H1 (cell line): ENCODE data around the gene GSG1L. TPM values are rescaled to one million over a fixed set of nuclear protein-coding genes. Genes with fewer than 3 reads are reported as not detected.

Experiments used
- CTCF ChIA-PET: fragments of 300-600 bp; sonication (Branson Sonifier 250); formaldehyde crosslinking; loops from one replicate; lab custom pipeline; 2021; ENCODE audit not compliant: partially characterized antibody; lab: Charles Lee
- POLR2A ChIA-PET: fragments of 300-600 bp; sonication (Branson Sonifier 250); formaldehyde crosslinking; loops from one replicate; lab custom pipeline; 2021; ENCODE audit warnings: inconsistent platforms; ENCODE audit not compliant: partially characterized antibody; lab: Charles Lee
- DNase-seq, 2 experiments: peaks; one replicate each; pipeline versions ENCODE4 v3.0.0 to v3.0.0-alpha.2; 2010 to 2022; ENCODE audit warnings: low spot score in 2 of 2, low read depth in 1 of 2, mixed read lengths in 1 of 2
- FAIRE-seq: peaks from 2 replicates; lab custom pipeline; 2011; peaks lifted over from hg19 to GRCh38; lab: Jason Lieb, UNC
- H2AFZ ChIP-seq: 2 replicates; pipeline ENCODE4 v1.8.1; 2012; ENCODE audit warnings: low read length, inconsistent platforms
- H2AK5ac ChIP-seq: 2 replicates; pipeline ENCODE4 v1.6.1; 2013; ENCODE audit warnings: low read depth, low read length
- H2BK120ac ChIP-seq: replicated peaks from 2 replicates; pipeline ENCODE3; 2013; ENCODE audit warnings: low read depth, low read length, inconsistent platforms
- H2BK12ac ChIP-seq: 2 replicates; pipeline ENCODE4 v1.6.1; 2013; ENCODE audit warnings: low read depth, low read length
- H2BK15ac ChIP-seq: 2 replicates; pipeline ENCODE4 v1.6.1; 2013; ENCODE audit warnings: low read length
- H2BK20ac ChIP-seq: 2 replicates; pipeline ENCODE4 v1.6.1; 2013; ENCODE audit warnings: low read length
- H2BK5ac ChIP-seq: 2 replicates; pipeline ENCODE4 v1.6.1; 2013; ENCODE audit warnings: low read depth, low read length
- H3K14ac ChIP-seq: 2 replicates; pipeline ENCODE4 v1.6.1; 2013; ENCODE audit warnings: inconsistent platforms; ENCODE audit not compliant: insufficient read length
- H3K18ac ChIP-seq: 2 replicates; pipeline ENCODE4 v1.6.1; 2013; ENCODE audit warnings: low read length; ENCODE audit errors: extremely low read depth
- H3K23ac ChIP-seq: 2 replicates; pipeline ENCODE4 v1.6.1; 2013; ENCODE audit warnings: inconsistent platforms; ENCODE audit not compliant: insufficient read length
- H3K23me2 ChIP-seq: 2 replicates; pipeline ENCODE4 v1.6.1; 2013; ENCODE audit warnings: low read depth, low read length
- H3K27ac ChIP-seq: 2 replicates; pipeline ENCODE4 v1.6.1; 2011; ENCODE audit warnings: low read depth, low read length, inconsistent platforms
- H3K27me3 ChIP-seq, 4 experiments: replicated peaks in 1 of 4; 1 replicate in 1 of 4; 2 replicates in 3 of 4; pipeline versions ENCODE4 v1.6.1 to v1.8.1; 2011 to 2013; ENCODE audit warnings: low read length in 3 of 4, mild to moderate bottlenecking in 3 of 4, inconsistent platforms in 2 of 4, mixed read lengths in 2 of 4, moderate library complexity in 1 of 4; ENCODE audit not compliant: control insufficient read depth in 3 of 4, insufficient read depth in 3 of 4; ENCODE audit errors: extremely low read depth in 1 of 4
- H3K36me3 ChIP-seq, 4 experiments: 2 replicates each; pipeline versions ENCODE4 v1.6.1 to v1.8.1; 2011 to 2013; ENCODE audit warnings: mild to moderate bottlenecking in 4 of 4, low read length in 3 of 4, moderate library complexity in 2 of 4, control low read depth in 1 of 4, inconsistent platforms in 1 of 4; ENCODE audit not compliant: insufficient read depth in 4 of 4, control insufficient read depth in 2 of 4
- H3K4ac ChIP-seq: replicated peaks from 2 replicates; pipeline ENCODE3; 2013; ENCODE audit warnings: low read length, low read depth, mixed read lengths, inconsistent platforms; ENCODE audit not compliant: insufficient read length
- H3K4me1 ChIP-seq, 4 experiments: replicated peaks in 1 of 4; 1 replicate in 1 of 4; 2 replicates in 3 of 4; pipeline versions ENCODE4 v1.6.1 to v1.8.1; 2011 to 2013; ENCODE audit warnings: low read length in 3 of 4, inconsistent platforms in 2 of 4, mixed read lengths in 1 of 4; ENCODE audit not compliant: insufficient read depth in 4 of 4, control insufficient read depth in 3 of 4
- H3K4me2 ChIP-seq, 2 experiments: 2 replicates each; pipeline versions ENCODE4 v1.6.1 to v1.8.1; 2011 to 2013; ENCODE audit warnings: low read depth in 2 of 2, low read length in 2 of 2, control low read depth in 1 of 2, inconsistent platforms in 1 of 2, mild to moderate bottlenecking in 1 of 2; ENCODE audit not compliant: insufficient read depth in 1 of 2
- H3K4me3 ChIP-seq, 4 experiments: fragments of 200-600, 300-600 bp in 1 of 4; sonication (generic), shearing (Covaris generic), sonication (Bioruptor Twin) in 1 of 4; 2 replicates each; pipeline versions ENCODE4 v1.5.1 to v1.8.1; 2011 to 2016; ENCODE audit warnings: low read length in 4 of 4, low read depth in 3 of 4, control low read depth in 2 of 4, inconsistent platforms in 2 of 4, mild to moderate bottlenecking in 2 of 4, mixed read lengths in 1 of 4, moderate library complexity in 1 of 4; ENCODE audit not compliant: insufficient read depth in 2 of 4; ENCODE audit errors: extremely low read depth in 1 of 4
- H3K56ac ChIP-seq: replicated peaks from 2 replicates; pipeline ENCODE3; 2013; ENCODE audit warnings: low read depth, mild to moderate bottlenecking, mixed read lengths, low read length, inconsistent platforms; ENCODE audit not compliant: insufficient read length
- H3K79me1 ChIP-seq: 2 replicates; pipeline ENCODE4 v1.6.1; 2013; ENCODE audit warnings: low read depth, low read length, control low read depth
- H3K79me2 ChIP-seq, 2 experiments: 2 replicates each; pipeline versions ENCODE4 v1.6.1 to v1.8.1; 2012 to 2013; ENCODE audit warnings: low read length in 2 of 2, mild to moderate bottlenecking in 2 of 2, inconsistent platforms in 1 of 2; ENCODE audit not compliant: insufficient read depth in 2 of 2, control insufficient read depth in 1 of 2
- H3K9ac ChIP-seq, 4 experiments: replicated peaks in 1 of 4; 1 replicate in 1 of 4; 2 replicates in 3 of 4; pipeline versions ENCODE4 v1.6.1 to v1.8.1; 2011 to 2013; ENCODE audit warnings: low read depth in 3 of 4, low read length in 3 of 4, control low read depth in 2 of 4, mild to moderate bottlenecking in 2 of 4, moderate library complexity in 2 of 4, inconsistent platforms in 1 of 4; ENCODE audit errors: extremely low read depth in 1 of 4
- H3K9me3 ChIP-seq, 2 experiments: 2 replicates each; pipeline versions ENCODE4 v1.6.1 to v1.8.1; 2012 to 2013; ENCODE audit warnings: mild to moderate bottlenecking in 2 of 2, moderate library complexity in 2 of 2, control low read depth in 1 of 2, inconsistent platforms in 1 of 2, low read depth in 1 of 2, low read length in 1 of 2, mixed read lengths in 1 of 2; ENCODE audit not compliant: insufficient read depth in 2 of 2
- H4K20me1 ChIP-seq, 2 experiments: replicated peaks in 1 of 2; 2 replicates each; pipeline versions ENCODE3 to v1.8.1; 2011 to 2013; ENCODE audit warnings: inconsistent platforms in 2 of 2, low read length in 2 of 2, mild to moderate bottlenecking in 1 of 2; ENCODE audit not compliant: insufficient read depth in 2 of 2, control insufficient read depth in 1 of 2
- H4K5ac ChIP-seq: 2 replicates; pipeline ENCODE4 v1.6.1; 2013; ENCODE audit warnings: low read length, low read depth, mixed read lengths, inconsistent platforms; ENCODE audit not compliant: insufficient read length
- H4K8ac ChIP-seq: 2 replicates; pipeline ENCODE4 v1.8.0; 2013; ENCODE audit warnings: mild to moderate bottlenecking, moderate library complexity, low read length, inconsistent platforms; ENCODE audit not compliant: insufficient read depth; ENCODE audit errors: extremely low read depth
- H4K91ac ChIP-seq: replicated peaks from 2 replicates; pipeline ENCODE3; 2013; ENCODE audit warnings: low read length, mixed read lengths, inconsistent platforms; ENCODE audit not compliant: insufficient read length
- BCL11A ChIP-seq, 2 experiments: IDR thresholded peaks; one replicate each; pipeline ENCODE4 v1.6.1; 2011; ENCODE audit warnings: low read depth in 2 of 2, low read length in 2 of 2, mild to moderate bottlenecking in 2 of 2
- HDAC6 ChIP-seq: IDR thresholded peaks from one replicate; pipeline ENCODE4 v1.7.1; 2012; ENCODE audit warnings: low read depth, mild to moderate bottlenecking, inconsistent platforms, low read length, moderate library complexity
- JUN ChIP-seq: IDR thresholded peaks from 2 replicates; pipeline ENCODE4 v1.6.1; 2011; ENCODE audit warnings: low read depth, mild to moderate bottlenecking, improper control_type of control experiment, low read length
- KDM4A ChIP-seq: IDR thresholded peaks from one replicate; pipeline ENCODE4 v1.7.1; 2012; ENCODE audit warnings: low read depth, mild to moderate bottlenecking, moderate library complexity, low read length, inconsistent platforms; ENCODE audit not compliant: severe bottlenecking
- RFX5 ChIP-seq: IDR thresholded peaks from 2 replicates; pipeline ENCODE4 v1.6.1; 2011; ENCODE audit warnings: low read depth, low read length, improper control_type of control experiment, borderline replicate concordance
- SRF ChIP-seq: IDR thresholded peaks from 2 replicates; pipeline ENCODE4 v1.6.1; 2011; ENCODE audit warnings: mild to moderate bottlenecking, low read depth, low read length, moderate library complexity
- SUZ12 ChIP-seq: fragments of 200-600 bp; sonication (generic); IDR thresholded peaks from 2 replicates; pipeline ENCODE4 v1.6.1; 2012; ENCODE audit warnings: mild to moderate bottlenecking, inconsistent platforms, low read length, moderate library complexity, mixed read lengths
- TBP ChIP-seq: IDR thresholded peaks from 2 replicates; pipeline ENCODE4 v1.6.1; 2011; ENCODE audit warnings: low read depth, low read length, improper control_type of control experiment
- WGBS, 2 experiments: shearing (Covaris generic) in 1 of 2; methylation state at CpG; one replicate each; pipeline versions ENCODE4 v1.1.6 to v1.1.7; 2013 to 2015; ENCODE audit warnings: low lambda C conversion rate in 2 of 2, mixed read lengths in 2 of 2, inconsistent platforms in 1 of 2, low coverage in 1 of 2, missing lambda C conversion rate in 1 of 2; ENCODE audit not compliant: insufficient replicate concordance in 2 of 2, insufficient coverage in 1 of 2, insufficient read length in 1 of 2; ENCODE audit errors: extremely low coverage in 1 of 2, missing lambda C conversion rate in 1 of 2; 5-methylcytosine and 5-hydroxymethylcytosine counted together
- polyA plus RNA-seq, 7 experiments: library from polyadenylated mRNA; depleted of rRNA in 3 of 7; stranded (reverse) in 5 of 7; unstranded in 2 of 7; fragments of >200 nt in 5 of 7; fragments of 200-250 nt in 2 of 7; gene quantifications; 1 replicate in 5 of 7; 2 replicates in 1 of 7; 4 replicates in 1 of 7; pipeline versions ENCODE4 v1.2.1 to v1.2.3, GENCODE V29; 2011 to 2013; ENCODE audit warnings: missing spikeins in 2 of 7, mixed read lengths in 2 of 7
- total RNA-seq: library from RNA; stranded (reverse); fragmentation: NEBNext Ultra II Directional; extraction: Animal tissue kit (Norgen Biotek cat#: 25700); gene quantifications from 2 replicates; pipeline ENCODE4 v1.2.1, GENCODE V29; 2021

Gene GSG1L
- total and polyA plus RNA-seq, 2 of the 8 experiments (the other 6 are each of a cell fraction or from before 2014, with no cell fraction given) = 0.71 to 1.1 TPM

- peaks cover 1% of the 10 kb centered on the region in 2 experiments; a peak in 2 of 4 replicates for H3K9me3 ChIP-seq
- no peak overlapping the region for H3K9ac ChIP-seq
- H3K23me2 ChIP-seq = peaks cover 7% of the 10 kb centered on the region; the same call in 1 of the 2 replicates
- H3K4me1 ChIP-seq = no peaks in the 10 kb centered on the region; a peak in 1 of 7 replicates
- no peak overlapping the region for H2AK5ac ChIP-seq
- ChIA-PET POLR2A (interaction anchor here (1.0 kb wide), 1 partner anchor 14 kb away, joined by 3 read pairs; no protein-coding TSS in a partner anchor), CTCF (interaction anchor here (0.7 to 1.7 kb wide), 5 partner anchors 16 to 132 kb away, joined by 3 to 4 read pairs (median 3); no protein-coding TSS in a partner anchor)
- no peaks in the 10 kb centered on the region for H3K36me3 ChIP-seq
- H4K8ac ChIP-seq = no peak overlapping the region
- H4K20me1 ChIP-seq = peaks cover 0 to 3% of the 10 kb centered on the region in 2 experiments
- no peak for DNase-seq
- H3K27me3 ChIP-seq = no peaks in the 10 kb centered on the region
- H3K56ac ChIP-seq = no peak overlapping the region
- H2BK15ac ChIP-seq = no peak overlapping the region
- H3K18ac ChIP-seq = no peak overlapping the region
- FAIRE-seq = no peak
- H3K4me2 ChIP-seq = no peak overlapping the region
- H3K14ac ChIP-seq = no peak overlapping the region
- H2AFZ ChIP-seq = no peak overlapping the region
- no peak overlapping the region for H3K23ac ChIP-seq
- no peak overlapping the region; the same call in 1 of the 2 replicates for H2BK12ac ChIP-seq
- H2BK20ac ChIP-seq = no peak overlapping the region
- no peak overlapping the region for H4K91ac ChIP-seq
- no peak overlapping the region for H2BK120ac ChIP-seq
- no peak overlapping the region for H3K4me3 ChIP-seq
- H3K79me1 ChIP-seq = no peaks in the 10 kb centered on the region
- TF ChIP-seq SUZ12 (no peak), HDAC6 (no peak), BCL11A (IDR thresholded peaks at IDR 0.05; ENCODE audit: low read depth in 2 of 2, low read length in 2 of 2) (no peak), KDM4A (no peak), RFX5 (no peak), TBP (no peak), SRF (no peak), JUN (no peak)
- TF ChIP-seq, all 59 proteins: peak for 0
- Histone ChIP-seq H3K27ac (no peak overlapping the region), H3K4ac (no peak overlapping the region), H3K79me2 (no peaks in the 10 kb centered on the region), H2BK5ac (no peak overlapping the region), H4K5ac (no peak overlapping the region)
- WGBS, 2 experiments = 77% methylated on average over 9 of the region's 9 CpGs; no CpG with 5 or more reads in 1 of the 2 experiments
Observed at GRCh38 chr16:27824786-27825185, 238.7 kb downstream of the GSG1L start.
